Measurements from ENCODE around the gene SLC12A8.

GRCh38 chr3:125202197-125202596 is 10.4 kb downstream of the SLC12A8 start:
- TF ChIP-seq CTCF (IDR thresholded peaks at IDR 0.05) (no peak), POLR2A (IDR thresholded peaks at IDR 0.05) (no peak)

Measured in stomach (tissue), 4 donors.